HCEC 1CT (cell line): ENCODE measurements around the gene SRGAP2C.
"Not testable (repeated sequence)": the region's sequence is repeated elsewhere in the genome, so short reads cannot be mapped to it uniquely, and the experiment has no call there.

Experiments used
- DNase-seq: peaks from one replicate; pipeline ENCODE4 v3.0.0-alpha.2; 2017

The SRGAP2C gene

GRCh38 chr1:121184290-121185127 lies at the start of gene SRGAP2C, which contains the start of gene FAM72B:
Gene SRGAP2C, plus strand, starts transcription at chr1:121184975. Its CDS starts 2,472 bp downstream, at chr1:121187447.
Gene FAM72B, minus strand, starts transcription at chr1:121184340. Its CDS starts 851 bp downstream, at chr1:121183489.
- peak; percentile 99 for DNase-seq

GRCh38 chr1:121140393-121140792 lies 44.4 kb upstream of the SRGAP2C start:
- not testable (repeated sequence) for DNase-seq

DNA sequence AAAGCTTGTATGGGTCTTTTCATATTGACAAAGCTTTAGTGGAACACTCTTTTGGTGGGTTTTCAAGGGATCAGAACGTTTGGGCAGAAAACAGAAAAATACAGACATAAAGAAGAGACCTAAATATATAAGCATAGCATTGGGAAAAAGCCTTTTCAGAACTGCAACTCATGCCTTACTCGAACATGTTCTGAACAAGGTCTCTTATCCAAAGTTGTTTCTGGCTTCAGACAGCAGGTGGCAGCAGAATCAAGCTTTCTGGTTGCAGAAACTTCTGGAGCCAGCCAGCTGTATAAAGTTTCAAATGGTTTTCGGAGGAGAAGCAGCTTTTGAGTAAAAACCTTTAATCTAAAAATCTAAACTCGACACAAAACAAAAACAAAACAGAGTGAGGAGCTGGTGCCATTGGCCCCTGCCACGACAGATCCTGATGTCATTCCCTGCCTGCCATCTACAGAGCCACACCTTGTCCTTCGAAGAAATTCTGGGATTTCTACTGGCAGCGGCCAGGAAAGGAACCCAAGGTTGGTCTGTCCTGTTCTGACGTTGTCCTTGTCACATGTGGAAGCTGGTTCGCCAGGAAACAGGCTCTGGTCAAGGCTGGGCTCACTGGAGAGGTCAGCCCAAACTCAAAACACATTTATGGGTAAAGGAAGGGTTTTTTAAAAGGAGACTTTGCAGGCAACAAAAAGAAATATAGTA lies 36.1 kb upstream of the SRGAP2C start:
- DNase-seq, result not testable (repeated sequence)

- not testable (repeated sequence) for DNase-seq
Measured at GRCh38 chr1:121151294-121151693, 33.5 kb upstream of the SRGAP2C start.

DNA sequence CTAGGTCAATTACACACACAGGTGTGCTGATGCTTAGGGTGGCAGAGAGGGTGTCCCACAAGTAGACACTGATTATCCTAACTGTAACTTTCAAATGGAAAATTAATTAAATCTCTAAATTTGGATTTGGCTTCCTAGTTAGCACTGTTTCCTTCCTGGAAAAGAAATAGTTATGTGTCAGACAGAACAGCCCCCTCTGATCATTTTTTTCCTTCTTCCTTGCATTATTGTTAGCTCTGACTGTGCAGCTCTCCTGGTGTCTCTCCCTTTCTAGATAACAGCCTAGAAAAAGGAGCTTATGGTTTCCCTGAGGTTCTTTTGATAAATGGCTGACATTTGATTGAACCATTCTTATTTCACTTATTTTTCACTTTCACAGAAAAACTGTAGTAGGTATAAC lies 32.0 kb upstream of the SRGAP2C start:
- not testable (repeated sequence) for DNase-seq

- not testable (repeated sequence) for DNase-seq
Measured at GRCh38 chr1:121154811-121155210, 30.0 kb upstream of the SRGAP2C start.

GRCh38 chr1:121155671-121156358 lies 29.0 kb upstream of the SRGAP2C start:
- peak; percentile 15 for DNase-seq

GRCh38 chr1:121156958-121157603 lies 27.7 kb upstream of the SRGAP2C start:
- not testable (repeated sequence) for DNase-seq

- not testable (repeated sequence) for DNase-seq
Measured at GRCh38 chr1:121157609-121158008, 27.2 kb upstream of the SRGAP2C start.

- not testable (repeated sequence) for DNase-seq
Measured at GRCh38 chr1:121160118-121160517, 24.7 kb upstream of the SRGAP2C start.

DNA sequence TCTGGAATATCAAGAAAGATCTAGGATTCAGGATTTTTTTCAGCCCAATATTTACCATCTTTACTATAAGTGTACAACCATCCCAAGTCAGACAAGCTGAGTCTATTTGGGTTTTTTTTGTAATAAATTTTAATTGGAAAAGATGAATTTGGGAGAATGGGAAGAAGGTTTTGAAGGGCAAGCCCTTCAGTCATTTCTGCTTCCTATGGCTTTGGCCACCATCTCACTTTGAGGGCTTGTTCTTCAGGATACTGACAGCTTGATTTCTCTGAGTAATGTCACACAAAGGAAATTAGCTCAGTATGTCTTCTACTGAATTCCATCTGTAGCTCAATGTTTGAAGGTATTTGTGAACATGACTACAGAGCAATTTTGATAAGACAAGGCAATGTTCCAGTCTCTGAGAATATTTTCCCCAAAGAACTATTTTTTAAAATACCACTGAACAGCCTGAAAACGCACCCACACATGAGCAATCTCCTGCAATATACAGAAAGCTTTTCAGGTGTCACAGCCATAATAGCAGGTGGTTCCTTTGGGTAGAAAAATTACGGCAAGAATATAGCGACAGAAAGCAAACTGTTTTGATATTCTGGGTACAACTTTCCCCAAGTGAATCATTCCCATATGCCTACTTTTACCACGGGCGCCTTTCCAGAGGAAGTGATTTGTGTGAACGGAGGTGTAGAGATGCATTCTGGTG lies 23.4 kb upstream of the SRGAP2C start:
- not testable (repeated sequence) for DNase-seq

GRCh38 chr1:121163850-121164757 lies 20.7 kb upstream of the SRGAP2C start:
- DNase-seq, result peak; percentile 19

DNA sequence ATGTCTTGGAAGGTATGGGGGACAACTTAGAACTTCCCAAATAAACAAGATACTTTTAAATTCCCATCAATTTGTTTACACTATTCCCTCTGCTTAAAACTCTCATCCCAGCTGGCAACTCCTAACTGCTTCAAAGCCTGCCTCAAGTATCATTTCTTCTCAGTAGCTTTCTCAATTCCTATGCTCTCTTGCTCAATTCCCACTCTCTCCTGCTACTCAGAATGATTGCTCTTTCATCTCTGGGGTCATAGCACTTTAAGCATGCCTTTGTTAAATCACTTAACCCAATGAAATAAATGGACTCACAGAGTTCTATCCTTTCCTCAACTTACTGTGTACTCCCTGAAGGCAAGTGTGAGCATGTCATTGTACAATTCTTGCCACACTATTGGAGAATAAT lies 19.5 kb upstream of the SRGAP2C start:
- peak; percentile 0 for DNase-seq

DNA sequence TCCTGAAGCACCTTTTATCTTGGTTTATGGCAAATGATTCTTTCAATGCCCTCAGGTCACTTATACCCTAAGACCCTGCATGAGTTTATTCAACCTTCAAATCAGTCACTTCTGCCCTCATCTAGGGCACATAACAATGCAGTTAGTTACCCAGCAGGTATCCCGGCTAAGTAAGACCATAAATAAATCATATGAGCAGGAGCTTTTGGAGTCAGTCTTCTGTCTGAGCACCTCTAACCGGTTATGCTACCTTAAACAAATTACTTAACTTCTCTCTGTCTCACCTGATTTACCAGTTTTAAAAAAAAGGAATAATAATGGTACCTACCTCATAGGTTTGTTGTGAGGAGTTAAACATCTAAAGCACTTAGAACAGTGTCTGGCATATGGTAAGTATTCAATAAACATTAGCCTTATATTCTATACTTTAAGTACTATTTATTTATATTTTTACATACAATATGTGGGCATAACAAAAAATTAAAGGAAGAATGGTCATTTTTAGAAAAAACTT lies 17.5 kb upstream of the SRGAP2C start:
- not testable (repeated sequence) for DNase-seq

DNA sequence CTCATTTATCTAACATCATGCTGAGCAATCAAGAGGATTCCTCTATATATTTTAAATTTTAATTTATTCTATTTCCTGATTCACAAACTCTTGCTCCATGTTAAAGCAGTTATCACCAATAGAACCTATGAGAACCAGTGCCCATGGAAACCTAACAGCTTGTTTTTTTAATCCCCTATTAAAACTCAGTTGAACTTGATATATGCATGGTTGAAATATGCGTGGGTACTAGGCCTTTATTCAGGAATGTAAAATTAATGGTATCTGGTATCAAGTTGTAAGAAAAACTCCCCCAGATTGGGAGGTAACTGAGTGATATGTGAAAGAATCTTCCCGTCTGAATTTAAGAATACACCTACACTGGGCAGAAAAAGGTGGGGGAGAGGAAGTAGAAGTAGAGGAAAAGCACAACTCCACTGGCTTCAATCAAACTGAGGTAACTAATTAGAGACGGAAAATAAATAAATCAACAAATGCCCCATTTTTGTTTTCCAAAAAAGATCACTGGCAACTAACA lies 16.6 kb upstream of the SRGAP2C start:
- not testable (repeated sequence) for DNase-seq

- not testable (repeated sequence) for DNase-seq
Measured at GRCh38 chr1:121176649-121177048, 8.1 kb upstream of the SRGAP2C start.

GRCh38 chr1:121178197-121178596 lies 6.6 kb upstream of the SRGAP2C start:
- DNase-seq, result not testable (repeated sequence)

- DNase-seq, result not testable (repeated sequence)
Measured at GRCh38 chr1:121183867-121184266, 908 bp upstream of the SRGAP2C start.

DNA sequence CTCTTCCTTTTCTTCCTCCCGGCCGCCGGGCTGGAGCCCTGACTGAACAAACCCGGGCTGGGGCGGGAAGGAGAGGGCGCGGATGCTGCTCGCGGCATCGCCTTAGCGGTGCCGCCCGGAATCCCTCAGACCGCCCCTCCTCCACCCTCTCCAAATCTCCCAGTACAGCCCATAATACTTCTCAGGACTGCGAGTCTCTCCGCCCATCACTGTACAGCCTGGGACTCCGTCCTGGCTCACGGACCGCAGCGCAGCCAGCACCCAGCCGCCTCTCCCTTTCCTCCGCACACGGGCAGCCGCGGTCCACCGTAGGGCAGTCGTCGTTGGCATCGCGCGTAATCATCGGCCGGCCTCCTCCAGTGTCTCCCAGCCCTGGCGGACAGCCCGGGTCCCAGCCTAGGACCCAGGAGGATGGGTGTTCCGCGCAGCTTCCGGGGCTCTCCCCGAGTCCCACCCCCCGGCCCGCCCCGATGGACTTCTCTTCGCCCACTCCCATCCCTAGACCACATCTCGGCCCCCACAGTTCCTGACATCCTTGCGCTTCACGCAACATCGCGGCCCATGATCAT lies 449 bp downstream of the SRGAP2C start:
- not testable (repeated sequence) for DNase-seq

DNA sequence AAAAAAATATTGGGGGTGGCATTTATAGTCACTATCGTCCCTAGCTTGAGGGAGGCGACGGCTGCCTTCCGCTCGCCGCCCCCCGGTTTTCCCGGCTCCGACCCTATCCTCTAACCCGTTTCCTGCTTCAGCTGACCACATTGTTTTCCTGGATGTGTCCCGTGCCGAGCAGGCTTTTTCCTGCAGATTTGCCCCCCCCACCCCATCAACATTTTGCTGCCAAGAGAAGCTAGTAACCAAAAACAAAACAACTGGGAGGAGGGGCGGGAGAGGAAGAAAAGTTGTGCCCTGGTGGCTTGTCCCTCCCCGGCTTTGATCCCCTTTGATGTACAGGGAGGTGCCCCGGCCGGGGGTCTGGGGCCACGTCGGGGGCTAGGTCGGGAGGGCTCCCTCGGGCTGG lies 1.4 kb downstream of the SRGAP2C start:
- DNase-seq, result not testable (repeated sequence)
